Measurements from ENCODE around the gene ZNF467. TPM values are rescaled to one million over a fixed set of nuclear protein-coding genes. Genes with fewer than 3 reads are reported as not detected.
A peak's percentile ranks its signal among the peaks of the same experiment; 100 is the strongest.

ZNF467 gene
- total RNA-seq, 1 donor from 2014 or later: 64.2 TPM

DNA sequence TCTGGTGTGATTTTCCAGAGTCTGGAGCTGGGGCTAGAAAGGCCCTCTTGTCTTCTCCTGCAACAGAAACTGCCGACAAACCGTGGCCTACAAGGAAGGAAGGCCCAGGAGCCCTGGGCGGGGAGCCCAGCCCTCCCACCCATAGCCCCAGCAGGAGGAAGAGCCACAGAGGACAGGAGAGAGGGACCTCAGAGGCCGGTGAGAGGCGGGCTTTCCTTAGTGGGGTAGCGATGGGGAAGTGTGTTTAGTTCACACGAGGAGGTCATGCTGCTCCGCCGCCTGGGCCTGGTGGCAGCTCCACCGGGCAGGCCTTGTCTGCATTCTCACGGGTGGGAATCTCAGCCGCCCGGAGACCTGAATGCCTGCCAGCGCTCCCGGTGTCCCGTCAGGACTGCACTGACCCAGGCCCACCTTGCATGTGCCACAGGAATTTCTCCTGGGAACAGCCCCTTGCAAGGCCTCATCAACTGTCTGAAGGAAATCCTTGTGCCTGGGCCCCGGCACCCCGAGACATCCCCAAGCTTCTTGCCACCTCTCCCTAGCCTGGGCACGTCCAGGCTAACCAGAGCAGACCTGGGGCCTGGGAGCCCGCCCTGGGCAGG lies 50.9 kb downstream of the ZNF467 start:
- TF ChIP-seq CTCF (IDR thresholded peaks at IDR 0.05; ENCODE audit: unreplicated experiment): no peak
- DNase-seq (ENCODE audit: low spot score): no peak
- peaks cover 2% of the 10 kb centered on the region for H3K4me1 Mint-ChIP-seq (ENCODE audit: unreplicated experiment)
- peaks cover 23% of the 10 kb centered on the region for H3K36me3 Mint-ChIP-seq (ENCODE audit: low read depth, unreplicated experiment)
- no peaks in the 10 kb centered on the region for H3K9me3 Mint-ChIP-seq (ENCODE audit: unreplicated experiment)
- no peak overlapping the region for H3K4me3 Mint-ChIP-seq (ENCODE audit: unreplicated experiment)
- no peak overlapping the region for H3K27ac Mint-ChIP-seq (ENCODE audit: unreplicated experiment)
- peaks cover 14% of the 10 kb centered on the region for H3K27me3 Mint-ChIP-seq (ENCODE audit: unreplicated experiment)

GRCh38 chr7:149721084-149721601 lies 52.2 kb downstream of the ZNF467 start:
- Mint-ChIP-seq H3K9me3 (ENCODE audit: unreplicated experiment) (no peaks in the 10 kb centered on the region), H3K27ac (ENCODE audit: unreplicated experiment) (no peak overlapping the region), H3K27me3 (ENCODE audit: unreplicated experiment) (peaks cover 10% of the 10 kb centered on the region), H3K36me3 (ENCODE audit: low read depth, unreplicated experiment) (peaks cover 17% of the 10 kb centered on the region), H3K4me1 (ENCODE audit: unreplicated experiment) (no peaks in the 10 kb centered on the region), H3K4me3 (ENCODE audit: unreplicated experiment) (no peak overlapping the region)
- no peak for DNase-seq (ENCODE audit: low spot score)
- TF ChIP-seq CTCF (IDR thresholded peaks at IDR 0.05; ENCODE audit: unreplicated experiment): no peak

- no peaks in the 10 kb centered on the region for H3K9me3 Mint-ChIP-seq (ENCODE audit: unreplicated experiment)
- DNase-seq (ENCODE audit: low spot score): no peak
- H3K36me3 Mint-ChIP-seq (ENCODE audit: low read depth, unreplicated experiment): peaks cover 17% of the 10 kb centered on the region
- H3K4me3 Mint-ChIP-seq (ENCODE audit: unreplicated experiment): peak overlapping the region; percentile 47
- peaks cover 15% of the 10 kb centered on the region for H3K27me3 Mint-ChIP-seq (ENCODE audit: unreplicated experiment)
- peaks cover 6% of the 10 kb centered on the region for H3K4me1 Mint-ChIP-seq (ENCODE audit: unreplicated experiment)
- H3K27ac Mint-ChIP-seq (ENCODE audit: unreplicated experiment): peak overlapping the region; percentile 54
- TF ChIP-seq CTCF (IDR thresholded peaks at IDR 0.05; ENCODE audit: unreplicated experiment): no peak
Observed at GRCh38 chr7:149720372-149721083, 52.9 kb downstream of the ZNF467 start.

DNA sequence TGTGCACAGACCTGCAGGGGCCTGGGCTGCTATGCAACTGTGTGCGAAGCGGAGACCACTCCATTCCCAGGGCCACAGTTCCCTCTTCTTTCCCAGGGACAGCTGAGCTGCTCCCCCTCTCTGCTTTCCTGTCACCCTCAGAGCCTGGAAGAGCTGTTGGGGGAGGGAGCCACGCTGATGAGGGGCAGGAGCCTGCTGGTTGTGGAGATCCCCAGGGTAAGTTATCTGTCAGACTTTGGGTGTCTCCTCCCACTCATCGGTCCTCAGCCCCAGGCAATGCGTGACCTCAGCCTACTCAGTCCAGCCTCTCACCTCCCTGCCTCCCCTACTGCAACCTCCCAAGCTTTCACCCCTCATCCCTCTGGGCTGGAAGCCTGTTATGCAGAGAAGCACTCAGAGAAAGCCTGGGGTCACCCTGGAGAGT lies 53.5 kb downstream of the ZNF467 start:
- H3K4me3 Mint-ChIP-seq (ENCODE audit: unreplicated experiment): no peak overlapping the region
- no peak for DNase-seq (ENCODE audit: low spot score)

More for the DNA sequence above, 53.5 kb downstream of the ZNF467 start:
- Mint-ChIP-seq H3K27ac (ENCODE audit: unreplicated experiment) (no peak overlapping the region), H3K36me3 (ENCODE audit: low read depth, unreplicated experiment) (peaks cover 21% of the 10 kb centered on the region), H3K9me3 (ENCODE audit: unreplicated experiment) (no peaks in the 10 kb centered on the region), H3K27me3 (ENCODE audit: unreplicated experiment) (peaks cover 20% of the 10 kb centered on the region), H3K4me1 (ENCODE audit: unreplicated experiment) (peaks cover 10% of the 10 kb centered on the region)
- no peak for TF ChIP-seq CTCF (IDR thresholded peaks at IDR 0.05; ENCODE audit: unreplicated experiment)
